Myocyte (in vitro differentiated cells): ENCODE measurements around the gene CCSAP. TPM values are rescaled to one million over a fixed set of nuclear protein-coding genes. Genes with fewer than 3 reads are reported as not detected.

Experiments used
- total RNA-seq: library from RNA; depleted of rRNA; stranded (reverse); fragments of >200 nt; gene quantifications from 2 replicates; pipeline ENCODE4 v1.2.3, GENCODE V29; 2014

The CCSAP gene
- total RNA-seq, 1 donor from 2014 or later = 7.4 TPM

Other genes with a start within 250 kb of the CCSAP start
- 15.7 and 18.7 TPM in 2 replicates for gene RAB4A, start 71.9 kb downstream of the CCSAP start, total RNA-seq
- 1,702 and 1,763 TPM in 2 replicates for gene ACTA1, start 91.0 kb upstream of the CCSAP start, total RNA-seq
- gene NUP133, start 165.3 kb upstream of the CCSAP start, total RNA-seq = 29.9 and 40.8 TPM in 2 replicates
- 28.9 and 29.2 TPM in 2 replicates for gene ABCB10, start 215.7 kb upstream of the CCSAP start, total RNA-seq